GM21619 (cell line): ENCODE measurements around the gene ZNF484.
"Not testable (repeated sequence)": the region's sequence is repeated elsewhere in the genome, so short reads cannot be mapped to it uniquely, and the experiment has no call there.

ENCODE experiments used
- ATAC-seq: cut with Tn5 transposase; IDR thresholded peaks from one replicate; pipeline ENCODE4 v1.9.1; 2021; ENCODE audit not compliant: unreplicated experiment

The ZNF484 gene

GRCh38 chr9:92864152-92864551 lies 13.7 kb downstream of the ZNF484 start:
- ATAC-seq = no peak

DNA sequence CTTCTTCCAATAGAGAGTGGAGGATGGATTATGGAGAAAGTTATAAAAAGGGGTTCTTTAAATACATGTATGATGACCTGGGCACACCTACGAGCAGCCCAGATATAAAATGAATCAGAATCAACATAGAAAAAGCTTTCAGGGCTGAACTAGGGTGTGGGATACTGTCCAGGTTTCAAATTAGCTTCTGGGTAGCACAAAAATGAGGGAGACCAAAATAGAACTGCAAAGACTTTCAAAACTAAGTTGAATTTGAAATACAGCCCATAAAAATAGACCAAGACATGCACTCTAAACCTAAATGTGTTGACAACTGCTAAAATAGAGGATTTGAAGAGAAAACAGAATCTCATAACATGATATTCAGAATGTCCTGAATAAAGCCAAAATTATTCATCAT lies 17.0 kb downstream of the ZNF484 start:
- ATAC-seq = no peak

- ATAC-seq = no peak
Measured at GRCh38 chr9:92857236-92857635, 20.6 kb downstream of the ZNF484 start.

GRCh38 chr9:92853716-92854115 lies 24.1 kb downstream of the ZNF484 start:
- ATAC-seq = no peak

GRCh38 chr9:92850898-92851297 lies 26.9 kb downstream of the ZNF484 start:
- ATAC-seq = no peak

- not testable (repeated sequence) for ATAC-seq
Measured at GRCh38 chr9:92848740-92849139, 29.1 kb downstream of the ZNF484 start.

GRCh38 chr9:92846662-92847145 lies 31.1 kb downstream of the ZNF484 start:
- no peak for ATAC-seq

DNA sequence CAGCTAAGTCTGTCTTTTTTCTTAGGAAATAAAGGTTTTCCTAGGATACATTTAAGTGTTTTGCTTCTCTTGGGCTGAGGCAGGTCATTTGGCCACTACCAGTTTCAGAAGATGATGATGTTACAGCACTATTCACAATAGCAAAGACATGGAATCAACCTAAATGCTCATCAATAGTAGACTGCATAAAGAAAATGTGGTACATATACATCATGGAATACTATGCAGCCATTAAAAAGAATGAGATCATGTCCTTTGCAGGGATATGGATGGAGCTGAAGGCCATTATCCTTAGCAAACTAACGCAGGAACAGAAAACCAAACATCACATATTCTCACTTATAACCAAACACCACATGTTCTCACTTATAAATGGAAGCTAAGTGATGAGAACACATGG lies 39.4 kb downstream of the ZNF484 start:
- ATAC-seq = not testable (repeated sequence)

GRCh38 chr9:92837191-92837590 lies 40.6 kb downstream of the ZNF484 start:
- no peak for ATAC-seq

GRCh38 chr9:92829420-92829819 lies 48.4 kb downstream of the ZNF484 start:
- no peak for ATAC-seq

GRCh38 chr9:92825065-92825464 lies 52.8 kb downstream of the ZNF484 start:
- not testable (repeated sequence) for ATAC-seq

GRCh38 chr9:92820964-92821363 lies 56.9 kb downstream of the ZNF484 start:
- ATAC-seq = no peak

- not testable (repeated sequence) for ATAC-seq
Measured at GRCh38 chr9:92819898-92820297, 57.9 kb downstream of the ZNF484 start.

DNA sequence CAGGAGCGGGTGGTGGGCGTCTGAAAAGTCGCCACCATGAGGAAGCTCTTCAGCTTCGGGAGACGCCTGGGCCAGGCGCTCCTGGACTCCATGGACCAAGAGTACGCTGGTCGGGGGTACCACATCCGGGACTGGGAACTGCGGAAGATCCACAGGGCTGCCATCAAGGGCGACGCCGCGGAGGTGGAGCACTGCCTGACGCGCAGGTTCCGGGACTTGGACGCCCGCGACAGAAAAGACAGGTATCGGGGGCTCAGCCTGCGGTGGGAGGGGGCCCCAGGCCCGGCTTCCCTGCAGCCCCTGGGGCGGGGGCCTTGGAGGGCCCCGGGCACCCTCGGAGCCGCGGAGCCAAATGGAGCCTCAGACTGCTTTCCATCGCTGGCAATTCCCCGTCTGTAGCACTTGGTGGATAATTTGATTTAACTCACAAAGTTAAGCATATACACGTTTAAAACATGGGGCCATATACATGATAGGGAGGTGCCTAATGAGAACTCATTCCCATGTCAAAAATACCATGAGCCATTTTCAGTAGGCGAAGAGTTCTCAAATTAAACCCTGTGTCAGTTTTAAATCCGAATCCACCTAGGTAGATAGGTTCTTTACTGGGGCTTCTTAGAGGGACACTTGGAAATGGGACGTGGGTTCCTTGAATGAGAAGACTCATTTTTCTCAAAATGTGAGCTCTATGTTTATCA lies 68.1 kb downstream of the ZNF484 start:
- ATAC-seq = not testable (repeated sequence)

GRCh38 chr9:92808726-92809451 lies 68.9 kb downstream of the ZNF484 start:
- ATAC-seq = no peak

GRCh38 chr9:92807757-92808725 lies 69.8 kb downstream of the ZNF484 start:
- ATAC-seq = no peak

DNA sequence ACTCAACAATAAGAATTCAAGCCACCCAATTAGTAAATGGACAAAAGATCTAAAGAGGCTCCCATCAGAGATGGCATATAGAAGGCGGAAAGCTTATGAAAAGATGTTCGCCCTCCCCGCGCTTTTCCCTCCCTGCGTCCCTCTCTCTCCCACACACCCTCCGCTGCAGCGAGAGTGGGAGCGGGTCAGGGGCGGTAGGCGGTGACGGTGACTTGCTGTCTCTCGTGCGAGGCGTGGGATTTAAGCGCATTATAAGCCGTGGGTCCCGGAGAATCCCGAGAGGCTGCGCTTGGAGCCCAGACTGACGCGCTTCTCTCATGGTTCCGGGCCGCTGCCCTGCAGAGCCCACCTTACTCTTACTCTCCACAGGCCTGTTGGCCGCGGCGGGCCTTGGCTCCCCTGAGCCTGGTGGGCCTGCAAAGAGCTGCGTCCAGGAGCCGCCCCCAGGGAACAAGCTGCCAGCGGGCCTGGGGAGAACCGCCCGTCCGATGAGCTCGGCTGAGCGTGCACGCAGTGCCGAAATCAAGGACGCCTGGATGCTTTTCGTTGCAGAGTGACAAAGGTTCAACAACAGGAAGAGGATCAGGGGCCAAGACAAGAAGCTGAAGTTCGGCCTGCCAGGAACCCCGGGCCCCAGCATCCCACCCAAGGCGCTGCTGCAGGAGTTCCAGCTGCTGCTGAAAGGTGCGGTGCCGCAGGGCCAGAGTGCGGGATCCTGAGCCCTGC lies 70.6 kb downstream of the ZNF484 start:
- ATAC-seq = no peak

- no peak for ATAC-seq
Measured at GRCh38 chr9:92804727-92805126, 73.1 kb downstream of the ZNF484 start.

GRCh38 chr9:92798358-92798757 lies 79.5 kb downstream of the ZNF484 start:
- no peak for ATAC-seq

DNA sequence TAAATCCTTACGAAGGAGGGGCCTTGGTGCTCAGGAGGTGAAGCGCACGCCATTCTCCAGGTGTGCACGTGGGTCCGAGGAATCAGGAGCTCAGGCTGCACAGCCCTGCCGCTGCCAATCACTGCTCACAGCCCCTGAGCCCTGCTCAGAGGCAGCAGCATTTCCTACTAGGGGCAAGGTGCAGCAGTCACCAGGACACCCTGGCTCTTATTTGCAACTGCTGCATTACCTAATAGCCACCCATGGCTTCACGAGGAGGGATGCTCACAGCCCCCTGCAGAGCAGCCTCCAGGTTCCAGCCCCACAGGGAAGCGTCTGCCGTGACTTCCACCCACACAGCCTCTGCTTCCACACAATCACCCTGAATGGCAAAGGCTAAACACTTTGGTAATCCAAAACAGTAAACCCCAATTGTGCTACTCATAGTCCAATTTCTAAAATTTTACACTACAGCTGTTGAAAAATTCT lies 81.5 kb downstream of the ZNF484 start:
- ATAC-seq = not testable (repeated sequence)
